ENCODE data around the gene MELTF. TPM values are rescaled to one million over a fixed set of nuclear protein-coding genes. Genes with fewer than 3 reads are reported as not detected.

Gene MELTF
- polyA plus RNA-seq, 4 donors, result 2.1 to 3.2 (median 2.4) TPM

- no peak for DNase-seq (ENCODE audit: low read depth in 4 of 4, low spot score in 3 of 4)
These were observed 59.7 kb downstream of the MELTF start for GRCh38 chr3:196969660-196970546.

DNA sequence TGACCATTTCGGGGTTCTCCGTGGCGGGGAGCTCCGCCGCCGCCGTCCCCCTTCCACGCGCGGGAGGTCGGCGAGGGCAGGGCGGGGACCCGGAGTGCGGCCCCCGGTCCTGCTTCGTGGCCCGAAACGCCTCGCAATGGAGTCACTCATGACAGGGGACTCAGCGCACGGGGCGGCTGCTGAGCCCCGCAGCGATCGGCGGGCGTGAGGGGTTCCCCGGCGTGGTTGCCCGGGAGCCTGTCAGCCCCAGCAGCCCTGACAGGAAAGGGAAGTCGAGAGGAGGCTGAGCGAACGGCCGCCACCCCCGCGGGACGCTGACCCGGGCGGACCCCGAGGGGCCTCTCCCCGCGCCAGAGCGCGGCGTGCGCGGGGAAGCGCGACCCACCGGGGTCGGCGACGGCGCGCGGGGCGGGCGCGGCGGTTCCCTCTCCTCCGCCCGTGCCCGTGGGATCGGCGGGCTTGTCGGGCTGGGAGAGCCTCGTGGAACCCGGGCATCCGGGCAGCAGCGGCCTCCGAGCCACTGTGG, 60.4 kb downstream of the MELTF start:
- DNase-seq (ENCODE audit: low read depth in 4 of 4, low spot score in 3 of 4), result no peak

DNA sequence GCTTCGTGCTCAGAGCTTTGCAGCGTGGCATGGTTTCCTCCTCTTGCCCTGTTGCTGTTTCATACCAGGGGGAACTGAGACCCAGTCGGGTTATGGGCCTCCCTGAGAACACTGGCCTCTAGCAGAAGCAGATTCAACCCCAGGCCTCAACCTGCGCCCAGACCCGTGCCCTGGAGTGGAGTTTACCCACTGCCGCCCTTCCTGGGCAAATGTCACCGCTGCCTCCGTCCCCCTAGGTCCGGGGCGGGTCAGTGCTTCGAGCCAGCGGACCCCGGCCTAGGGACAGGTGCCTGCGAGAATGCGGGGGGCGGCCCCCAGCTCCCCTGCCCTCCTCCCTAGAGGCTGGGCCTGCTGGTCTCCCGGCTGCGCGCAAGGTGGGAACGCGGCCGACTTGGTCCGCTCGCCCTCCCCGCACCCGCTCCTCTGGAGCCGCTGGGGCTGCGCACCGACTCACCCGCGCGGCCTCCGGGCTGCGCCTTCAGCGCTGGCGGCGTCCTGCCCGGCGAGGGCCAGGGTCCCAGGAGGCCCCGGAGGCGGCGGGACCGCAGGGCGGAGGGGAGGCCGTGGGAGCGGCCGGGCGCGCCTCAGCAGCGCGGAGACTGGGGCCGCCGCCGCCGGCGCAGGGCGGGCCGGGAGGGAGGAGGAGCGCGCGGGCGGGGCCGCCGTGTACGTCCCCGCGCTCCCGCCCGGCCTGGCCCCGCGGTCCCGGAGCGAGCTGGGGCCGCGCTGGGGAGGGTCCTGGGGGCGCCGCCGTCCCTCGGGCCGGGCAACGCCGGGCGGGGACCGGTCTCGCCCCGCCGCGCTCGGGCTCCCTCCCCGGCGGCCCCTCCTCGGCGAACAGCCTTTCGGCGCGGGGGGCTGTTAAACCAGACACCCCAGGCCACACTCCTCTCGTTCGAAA, 61.1 kb downstream of the MELTF start, which contains the start of gene PIGZ:
PIGZ (minus strand) TSS at position 601 of the 901 bp plus-strand sequence. CDS start 16,802 bp downstream, outside the sequence.
- no peak for DNase-seq (ENCODE audit: low read depth in 4 of 4, low spot score in 3 of 4)

GRCh38 chr3:196967412-196968232, 62.0 kb downstream of the MELTF start:
- no peak for DNase-seq (ENCODE audit: low read depth in 4 of 4, low spot score in 3 of 4)

DNA sequence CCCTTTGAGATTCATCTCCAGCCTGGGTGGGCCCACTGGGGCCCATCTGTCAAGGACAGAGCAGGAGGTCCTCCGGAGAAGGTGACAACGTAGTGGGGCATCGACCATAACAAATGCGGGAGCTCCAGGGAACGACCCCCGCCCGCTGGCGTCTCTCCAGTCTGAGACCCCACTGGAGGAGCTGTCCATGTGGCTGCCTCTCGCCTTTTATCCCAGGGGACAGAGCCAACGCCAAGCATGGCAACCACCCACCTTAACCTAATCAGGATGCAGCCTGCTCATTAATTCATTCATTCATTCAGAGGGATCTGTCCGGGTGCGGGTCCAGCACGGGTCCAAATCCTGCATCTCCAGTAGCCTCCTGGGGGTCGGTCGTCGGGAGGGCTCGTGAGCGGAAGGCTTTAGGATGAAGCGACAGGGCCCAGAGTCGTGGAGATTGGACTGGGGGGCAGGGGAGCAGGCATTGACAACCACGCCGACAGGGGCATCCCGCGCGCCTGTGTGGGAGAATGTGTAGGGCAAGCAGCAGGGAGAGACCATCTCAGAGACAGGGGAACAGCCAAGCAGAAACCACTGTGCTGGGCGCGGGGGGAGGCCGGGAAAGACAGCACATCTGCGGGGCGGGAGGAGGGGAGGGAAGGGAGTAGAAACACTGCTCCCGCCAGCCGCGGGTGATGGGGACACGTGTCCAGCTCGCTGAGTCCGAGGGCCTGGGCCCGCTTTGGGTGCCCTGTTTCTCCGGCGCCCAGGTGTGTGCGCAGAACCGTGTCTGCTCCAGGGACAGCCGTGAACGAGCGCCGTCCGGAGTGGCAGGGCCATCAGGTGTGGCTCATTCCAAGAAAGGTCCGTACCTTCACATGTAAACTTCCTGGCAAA, 62.9 kb downstream of the MELTF start:
- DNase-seq (ENCODE audit: low read depth in 4 of 4, low spot score in 3 of 4), result no peak

GRCh38 chr3:196965804-196966173, 63.8 kb downstream of the MELTF start:
- DNase-seq (ENCODE audit: low read depth in 4 of 4, low spot score in 3 of 4), result no peak

DNA sequence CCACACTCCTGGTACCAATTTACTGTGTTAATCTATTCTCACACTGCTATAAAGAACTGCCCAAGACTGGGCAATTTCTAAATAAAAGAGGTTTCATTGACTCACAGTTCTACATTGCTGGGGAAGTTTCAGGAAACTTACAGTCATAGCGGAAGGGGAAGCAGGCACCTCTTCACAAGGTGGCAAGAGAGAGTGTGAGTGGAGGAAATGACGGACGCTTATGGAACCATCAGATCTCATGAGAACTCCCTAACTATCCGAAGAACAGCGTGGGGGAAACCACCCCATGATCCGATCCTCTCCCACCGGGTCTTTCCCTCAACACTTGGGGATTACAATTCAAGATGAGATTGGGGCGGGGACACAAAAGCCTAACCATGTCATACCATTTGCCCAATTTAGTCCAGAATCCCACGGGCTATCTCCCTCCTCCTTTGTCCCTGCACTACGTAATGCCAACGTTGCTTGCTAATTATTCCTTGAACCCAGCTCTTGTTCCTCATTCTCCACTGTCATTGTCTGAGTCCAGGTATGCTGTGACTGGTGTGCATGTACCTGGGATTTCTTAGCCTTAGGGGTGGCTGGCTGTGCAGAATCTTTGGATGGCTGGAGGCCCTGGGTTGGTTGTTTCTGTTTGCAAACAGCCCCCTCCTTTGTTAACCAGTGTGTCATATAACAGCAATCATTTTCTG, 64.4 kb downstream of the MELTF start:
- no peak for DNase-seq (ENCODE audit: low read depth in 4 of 4, low spot score in 3 of 4)

GRCh38 chr3:196963631-196963953, 66.0 kb downstream of the MELTF start:
- no peak for DNase-seq (ENCODE audit: low read depth in 4 of 4, low spot score in 3 of 4)

DNA sequence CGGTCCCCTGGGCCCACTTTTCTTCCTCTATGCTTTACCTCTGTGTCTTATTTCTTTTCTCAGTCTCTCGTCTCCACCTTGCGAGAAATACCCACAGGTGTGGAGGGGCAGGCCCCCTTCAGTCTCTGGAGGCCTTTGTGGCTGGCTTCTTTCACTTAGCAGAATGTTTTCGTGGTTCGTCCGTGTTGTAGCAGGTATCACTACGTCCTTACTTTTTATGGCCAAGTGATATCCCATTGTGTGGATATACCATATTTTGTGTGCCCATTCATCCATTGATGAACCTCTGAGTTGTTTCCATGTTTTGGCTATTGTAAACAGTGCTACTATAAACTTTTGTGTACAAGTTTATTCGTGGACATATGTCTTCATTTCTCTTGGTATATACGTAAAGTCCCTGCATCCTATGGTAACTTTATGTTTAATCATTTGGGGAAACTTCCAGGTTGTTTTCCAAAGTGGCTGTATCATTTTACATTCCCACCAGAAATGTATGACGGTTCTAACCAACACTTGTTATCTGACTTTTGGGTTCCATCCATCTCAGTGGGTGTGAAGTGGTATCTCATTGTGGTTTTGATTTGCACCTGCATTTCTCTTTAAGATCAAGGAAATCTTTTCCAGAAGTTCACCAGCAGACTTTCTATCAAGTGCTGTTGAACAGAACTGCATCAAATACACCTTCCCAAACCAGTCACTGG, 66.5 kb downstream of the MELTF start:
- DNase-seq (ENCODE audit: low read depth in 4 of 4, low spot score in 3 of 4), result no peak

DNA sequence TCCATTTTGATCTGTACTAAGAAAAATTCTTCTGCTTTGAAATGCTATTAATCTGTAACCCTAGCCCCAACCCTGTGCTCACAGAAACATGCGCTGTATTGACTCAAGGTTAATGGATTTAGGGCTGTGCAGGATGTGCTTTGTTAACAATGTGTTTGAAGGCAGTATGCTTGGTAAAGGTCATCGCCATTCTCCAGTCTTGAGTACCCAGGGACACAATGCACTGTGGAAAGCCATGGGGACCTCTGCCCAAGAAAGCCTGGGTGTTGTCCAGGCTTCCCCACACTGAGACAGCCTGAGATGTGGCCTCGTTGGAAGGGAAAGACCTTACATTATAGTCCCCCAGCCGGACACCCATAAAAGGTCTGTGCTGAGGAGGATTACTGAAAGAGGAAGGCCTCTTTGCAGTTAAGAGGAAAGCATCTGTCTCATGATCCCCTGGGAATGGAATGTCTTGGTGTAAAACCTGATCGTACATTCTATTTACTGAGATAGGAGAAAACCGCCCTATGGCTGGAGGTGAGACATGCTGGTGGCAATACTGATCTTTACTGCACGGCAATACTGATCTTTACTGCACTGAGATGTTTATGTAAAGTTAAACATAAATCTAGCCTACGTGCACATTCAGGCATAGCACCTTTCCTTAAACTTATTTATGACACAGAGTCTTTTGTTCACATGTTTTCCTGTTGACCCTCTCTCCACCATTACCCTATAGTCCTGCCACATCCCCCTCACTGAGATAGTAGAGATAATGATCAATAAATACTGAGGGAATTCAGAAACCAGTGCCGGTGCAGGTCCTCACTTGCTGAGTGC, 67.3 kb downstream of the MELTF start:
- no peak for DNase-seq (ENCODE audit: low read depth in 4 of 4, low spot score in 3 of 4)

GRCh38 chr3:196954832-196955231, 74.8 kb downstream of the MELTF start:
- DNase-seq (ENCODE audit: low read depth in 4 of 4, low spot score in 3 of 4), result no peak

Other genes with a start within 250 kb of the MELTF start
- gene SENP5, start 161.9 kb downstream of the MELTF start, polyA plus RNA-seq (ENCODE audit: insufficient read length in 4 of 4), result 10 to 100 TPM; 16.3 to 20.9 (median 18.5) TPM
- gene NCBP2, start 87.3 kb downstream of the MELTF start, polyA plus RNA-seq (ENCODE audit: insufficient read length in 4 of 4), result 100 to 1,000 TPM in 2 of 4 donors, 10 to 100 TPM in 2; 96.1 to 108 (median 103) TPM
- 1 to 10 TPM in 3 of 4 donors, under 1 TPM in 1; 0.67 to 2.3 (median 1.6) TPM for gene PIGZ, start 61.0 kb downstream of the MELTF start, polyA plus RNA-seq (ENCODE audit: insufficient read length in 4 of 4)